PC-3 (cell line): Measurements from ENCODE around the gene STK24.

Source experiments
- CTCF ChIP-seq: fragments of 300-600 bp; sonication (generic); conservative IDR thresholded peaks from 2 replicates; pipeline ENCODE4 v1.5.1; 2017; ENCODE audit warnings: antibody characterized with exemption, low read depth, mild to moderate bottlenecking, low read length
- EZH2 ChIP-seq: fragments of 300-600 bp; sonication (generic); IDR thresholded peaks from one replicate; pipeline ENCODE4 v1.6.1; 2017; ENCODE audit warnings: antibody characterized with exemption, mild to moderate bottlenecking, low read length; ENCODE audit not compliant: unreplicated experiment

GRCh38 chr13:98471934-98472333, 105.0 kb downstream of the STK24 start:
- TF ChIP-seq CTCF (no peak), EZH2 (no peak)
